Loucy (cell line): Measurements from ENCODE around the gene TOLLIP.

Experiments used
- H2AFZ ChIP-seq: fragments of 200-600 bp; sonication (generic); 2 replicates; pipeline ENCODE4 v1.6.0; 2016; ENCODE audit warnings: antibody characterized with exemption, mild to moderate bottlenecking, low read length, moderate library complexity
- H3F3A ChIP-seq: fragments of 200-600 bp; 2 replicates; pipeline ENCODE4 v1.6.0; 2016; ENCODE audit warnings: antibody characterized with exemption, low read depth, mild to moderate bottlenecking
- H3K27me3 ChIP-seq: fragments of 200-600 bp; sonication (generic); 2 replicates; pipeline ENCODE4 v1.6.1; 2014; ENCODE audit warnings: low read length, mild to moderate bottlenecking; ENCODE audit not compliant: insufficient read depth, poor library complexity, severe bottlenecking
- H3K36me3 ChIP-seq: fragments of 200-600 bp; sonication (generic); 2 replicates; pipeline ENCODE4 v1.6.1; 2016; ENCODE audit warnings: low read length; ENCODE audit not compliant: insufficient read depth
- H3K4me1 ChIP-seq: fragments of 200-600 bp; sonication (generic); 2 replicates; pipeline ENCODE4 v1.5.1; 2014; ENCODE audit warnings: low read length, mild to moderate bottlenecking; ENCODE audit not compliant: insufficient read depth, poor library complexity, severe bottlenecking
- H3K4me2 ChIP-seq: fragments of 200-600 bp; sonication (generic); 2 replicates; pipeline ENCODE4 v1.6.0; 2014; ENCODE audit warnings: antibody characterized with exemption, low read length, low read depth, mild to moderate bottlenecking; ENCODE audit not compliant: poor library complexity, severe bottlenecking
- H3K4me3 ChIP-seq: fragments of 200-600 bp; sonication (generic); 2 replicates; pipeline ENCODE4 v1.5.1; 2014; ENCODE audit warnings: low read length, mild to moderate bottlenecking, mixed read lengths; ENCODE audit not compliant: poor library complexity, severe bottlenecking
- H3K79me2 ChIP-seq: fragments of 200-600 bp; sonication (generic); 2 replicates; pipeline ENCODE4 v1.6.1; 2014; ENCODE audit warnings: low read length; ENCODE audit not compliant: insufficient read depth
- H3K9ac ChIP-seq: fragments of 200-600 bp; sonication (generic); 2 replicates; pipeline ENCODE4 v1.6.0; 2014; ENCODE audit warnings: mild to moderate bottlenecking, low read depth, low read length, moderate library complexity; ENCODE audit not compliant: poor library complexity, severe bottlenecking
- H3K9me2 ChIP-seq: fragments of 200-600 bp; sonication (generic); replicated peaks from 2 replicates; pipeline ENCODE4 v1.6.1; 2016; ENCODE audit warnings: low read depth, low read length, mixed read lengths
- H3K9me3 ChIP-seq: fragments of 200-600 bp; sonication (generic); 2 replicates; pipeline ENCODE4 v1.6.1; 2014; ENCODE audit warnings: mild to moderate bottlenecking, antibody characterized with exemption, low read length, low read depth; ENCODE audit not compliant: insufficient read depth
- H4K20me1 ChIP-seq: fragments of 200-600 bp; sonication (generic); 2 replicates; pipeline ENCODE4 v1.6.0; 2014; ENCODE audit warnings: antibody characterized with exemption, low read length, mild to moderate bottlenecking; ENCODE audit not compliant: insufficient read depth, poor library complexity, severe bottlenecking
- EZH2phosphoT487 ChIP-seq: fragments of 200-600 bp; IDR thresholded peaks from 2 replicates; pipeline ENCODE4 v1.6.1; 2018; ENCODE audit warnings: antibody characterized with exemption, mild to moderate bottlenecking, moderate library complexity, borderline replicate concordance
- TF ChIP-seq, protein P1 (sequence below): fragments of 200-600 bp; sonication (generic); conservative IDR thresholded peaks from 2 replicates; pipeline ENCODE4 v1.5.1; 2014; ENCODE audit warnings: mild to moderate bottlenecking, antibody characterized with exemption, low read length

TOLLIP gene

DNA sequence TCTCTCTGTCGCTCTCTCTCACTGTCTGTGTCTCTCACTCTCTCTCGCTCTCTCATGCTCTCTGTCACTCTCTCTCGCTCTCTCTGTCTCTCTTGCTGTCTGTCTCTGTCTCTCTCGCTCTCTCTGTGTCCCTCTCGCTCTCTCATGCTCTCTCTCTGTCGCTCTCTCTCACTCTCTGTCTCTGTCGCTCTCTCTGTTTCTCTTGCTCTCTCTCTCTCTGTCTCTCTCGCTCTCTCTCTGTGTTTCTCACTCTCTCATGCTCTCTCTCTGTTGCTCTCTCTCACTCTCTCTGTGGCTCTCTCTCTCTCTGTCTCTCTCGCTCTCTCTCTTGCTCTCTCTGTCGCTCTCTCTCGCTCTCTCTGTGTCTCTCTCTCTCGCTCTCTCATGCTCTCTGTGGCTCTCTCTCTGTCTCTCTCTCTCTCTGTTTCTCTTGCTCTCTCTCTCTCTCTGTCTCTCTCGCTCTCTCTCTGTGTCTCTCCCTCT lies 47.1 kb upstream of the TOLLIP start:
- Histone ChIP-seq H3K4me3 (no peak overlapping the region), H2AFZ (no peak overlapping the region), H3K4me2 (no peak overlapping the region), H3K79me2 (no peaks in the 10 kb centered on the region), H3F3A (no peaks in the 10 kb centered on the region), H3K36me3 (no peaks in the 10 kb centered on the region), H3K27me3 (no peaks in the 10 kb centered on the region), H3K9me2 (no peaks in the 10 kb centered on the region), H3K4me1 (no peaks in the 10 kb centered on the region), H4K20me1 (no peaks in the 10 kb centered on the region), H3K9ac (no peak overlapping the region), H3K9me3 (peaks cover 9% of the 10 kb centered on the region; the same call in 1 of the 2 replicates)
- TF ChIP-seq, protein P1, sequence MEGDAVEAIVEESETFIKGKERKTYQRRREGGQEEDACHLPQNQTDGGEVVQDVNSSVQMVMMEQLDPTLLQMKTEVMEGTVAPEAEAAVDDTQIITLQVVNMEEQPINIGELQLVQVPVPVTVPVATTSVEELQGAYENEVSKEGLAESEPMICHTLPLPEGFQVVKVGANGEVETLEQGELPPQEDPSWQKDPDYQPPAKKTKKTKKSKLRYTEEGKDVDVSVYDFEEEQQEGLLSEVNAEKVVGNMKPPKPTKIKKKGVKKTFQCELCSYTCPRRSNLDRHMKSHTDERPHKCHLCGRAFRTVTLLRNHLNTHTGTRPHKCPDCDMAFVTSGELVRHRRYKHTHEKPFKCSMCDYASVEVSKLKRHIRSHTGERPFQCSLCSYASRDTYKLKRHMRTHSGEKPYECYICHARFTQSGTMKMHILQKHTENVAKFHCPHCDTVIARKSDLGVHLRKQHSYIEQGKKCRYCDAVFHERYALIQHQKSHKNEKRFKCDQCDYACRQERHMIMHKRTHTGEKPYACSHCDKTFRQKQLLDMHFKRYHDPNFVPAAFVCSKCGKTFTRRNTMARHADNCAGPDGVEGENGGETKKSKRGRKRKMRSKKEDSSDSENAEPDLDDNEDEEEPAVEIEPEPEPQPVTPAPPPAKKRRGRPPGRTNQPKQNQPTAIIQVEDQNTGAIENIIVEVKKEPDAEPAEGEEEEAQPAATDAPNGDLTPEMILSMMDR: no peak
- TF ChIP-seq EZH2phosphoT487: no peak

DNA sequence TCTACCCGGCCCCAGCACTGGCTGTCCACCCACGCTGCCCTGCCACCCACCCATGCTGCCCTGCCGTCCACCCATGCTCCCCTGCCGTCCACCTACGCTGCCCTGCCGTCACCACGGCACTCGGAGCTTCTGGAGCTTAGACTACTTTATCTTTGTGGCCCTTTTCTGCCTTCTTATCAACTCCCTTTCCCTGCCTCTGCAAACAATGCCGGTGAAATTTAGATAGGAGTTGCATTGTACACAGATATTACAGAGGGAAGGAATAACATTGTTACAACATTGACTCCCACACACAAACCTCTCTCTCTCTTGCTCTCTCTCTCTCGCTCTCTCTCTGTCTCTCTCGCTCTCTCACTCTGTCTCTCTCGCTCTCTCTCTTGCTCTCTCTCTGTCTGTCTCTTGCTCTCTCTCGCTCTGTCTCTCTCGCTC lies 46.6 kb upstream of the TOLLIP start:
- no peaks in the 10 kb centered on the region for H3K9me2 ChIP-seq
- no peak overlapping the region for H3K9ac ChIP-seq
- no peak overlapping the region for H2AFZ ChIP-seq
- no peaks in the 10 kb centered on the region for H3K27me3 ChIP-seq
- no peaks in the 10 kb centered on the region for H4K20me1 ChIP-seq
- H3K4me2 ChIP-seq: no peak overlapping the region
- peaks cover 9% of the 10 kb centered on the region; the same call in 1 of the 2 replicates for H3K9me3 ChIP-seq
- H3K4me3 ChIP-seq: no peak overlapping the region
- TF ChIP-seq, protein P1: no peak
- no peak for TF ChIP-seq EZH2phosphoT487
- H3K4me1 ChIP-seq: no peaks in the 10 kb centered on the region
- no peaks in the 10 kb centered on the region for H3K79me2 ChIP-seq
- H3K36me3 ChIP-seq: no peaks in the 10 kb centered on the region
- no peaks in the 10 kb centered on the region for H3F3A ChIP-seq

DNA sequence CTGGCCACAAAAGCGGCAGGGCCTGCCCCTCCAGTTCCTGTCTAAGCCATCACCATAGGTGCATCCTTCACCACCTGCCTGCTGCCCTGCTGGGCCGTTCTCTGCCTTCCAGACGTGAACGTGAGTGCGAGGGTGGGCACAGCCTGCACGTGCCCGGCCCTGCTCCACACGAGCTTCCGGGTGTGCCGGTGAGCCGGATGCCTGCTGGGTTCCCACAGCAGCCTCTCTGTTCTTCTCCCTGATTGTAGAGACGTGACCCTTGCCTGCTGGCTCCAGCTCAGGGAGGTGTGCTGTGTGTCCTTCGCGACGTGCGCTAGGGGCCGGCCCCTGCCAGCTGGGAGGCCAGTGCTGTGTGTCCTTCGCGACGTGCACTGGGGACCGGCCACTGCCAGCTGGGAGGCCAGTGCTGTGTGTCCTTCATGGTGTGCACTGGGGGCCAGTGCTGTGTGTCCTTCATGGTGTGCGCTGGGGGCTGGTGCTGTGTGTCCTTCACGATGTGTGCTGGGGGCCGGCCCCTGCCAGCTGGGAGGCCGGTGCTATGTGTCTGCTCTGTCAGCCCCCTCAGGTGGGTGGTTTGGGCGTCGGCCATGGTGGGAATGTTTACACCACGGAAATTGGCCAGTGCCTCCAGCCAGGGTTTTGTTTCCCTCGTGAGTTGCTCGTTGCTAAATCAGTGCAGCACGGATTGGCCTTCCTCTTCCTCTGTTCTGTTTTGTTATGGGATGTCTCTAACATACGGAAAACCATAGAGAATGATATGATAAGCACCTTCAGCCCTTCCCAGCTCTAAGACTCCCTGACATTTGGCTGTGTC lies 44.9 kb upstream of the TOLLIP start:
- H3F3A ChIP-seq: no peaks in the 10 kb centered on the region
- no peaks in the 10 kb centered on the region; the same call in 1 of the 2 replicates for H3K9me3 ChIP-seq
- no peaks in the 10 kb centered on the region for H3K4me1 ChIP-seq
- no peak overlapping the region for H3K4me2 ChIP-seq
- H3K9me2 ChIP-seq: no peaks in the 10 kb centered on the region
- H3K27me3 ChIP-seq: no peaks in the 10 kb centered on the region
- H2AFZ ChIP-seq: no peak overlapping the region
- no peak for TF ChIP-seq EZH2phosphoT487
- TF ChIP-seq, protein P1: no peak
- H3K9ac ChIP-seq: no peak overlapping the region
- no peaks in the 10 kb centered on the region for H3K79me2 ChIP-seq
- no peak overlapping the region for H3K4me3 ChIP-seq
- no peaks in the 10 kb centered on the region for H3K36me3 ChIP-seq
- no peaks in the 10 kb centered on the region for H4K20me1 ChIP-seq
